Astrocyte (in vitro differentiated cells and primary cell): Measurements from ENCODE around the gene CACHD1. TPM values are rescaled to one million over a fixed set of nuclear protein-coding genes. Genes with fewer than 3 reads are reported as not detected.
A peak's percentile ranks its signal among the peaks of the same experiment; 100 is the strongest.

Experiments
- DNase-seq: peaks from one replicate; pipeline ENCODE4 v3.0.0-alpha.2; 2010; ENCODE audit warnings: low read depth
- FAIRE-seq: peaks from 2 replicates; lab custom pipeline; 2011; peaks lifted over from hg19 to GRCh38; lab: Jason Lieb, UNC
- H2AFZ ChIP-seq: 2 replicates; pipeline ENCODE4 v1.6.0; 2012; ENCODE audit warnings: low read depth, low read length, inconsistent platforms
- H3K27ac ChIP-seq: 2 replicates; pipeline ENCODE4 v1.5.1; 2011; ENCODE audit warnings: low read depth, low read length, inconsistent platforms
- H3K27me3 ChIP-seq: 2 replicates; pipeline ENCODE4 v1.6.0; 2011; ENCODE audit warnings: low read length, inconsistent platforms; ENCODE audit not compliant: insufficient read depth
- H3K36me3 ChIP-seq: 2 replicates; pipeline ENCODE4 v1.5.1; 2011; ENCODE audit warnings: low read length, inconsistent platforms; ENCODE audit not compliant: insufficient read depth
- H3K4me1 ChIP-seq: 2 replicates; pipeline ENCODE4 v1.5.1; 2011; ENCODE audit warnings: low read length, inconsistent platforms; ENCODE audit not compliant: insufficient read depth
- H3K4me2 ChIP-seq: 2 replicates; pipeline ENCODE4 v1.6.0; 2012; ENCODE audit warnings: low read length, inconsistent platforms
- H3K4me3 ChIP-seq: 2 replicates; pipeline ENCODE4 v1.5.1; 2011; ENCODE audit warnings: low read depth, mild to moderate bottlenecking, low read length, inconsistent platforms; ENCODE audit not compliant: insufficient read depth
- H3K79me2 ChIP-seq: 2 replicates; pipeline ENCODE4 v1.6.0; 2012; ENCODE audit warnings: mild to moderate bottlenecking, low read length, inconsistent platforms; ENCODE audit not compliant: insufficient read depth
- H3K9ac ChIP-seq: 2 replicates; pipeline ENCODE4 v1.6.0; 2012; ENCODE audit warnings: mild to moderate bottlenecking, low read length, inconsistent platforms
- H3K9me3 ChIP-seq: 2 replicates; pipeline ENCODE4 v1.5.1; 2012; ENCODE audit warnings: low read depth, mild to moderate bottlenecking, low read length, inconsistent platforms; ENCODE audit not compliant: insufficient read depth
- H4K20me1 ChIP-seq: 2 replicates; pipeline ENCODE4 v1.6.0; 2012; ENCODE audit warnings: low read length, inconsistent platforms; ENCODE audit not compliant: insufficient read depth
- H3K27ac Mint-ChIP-seq: one replicate; pipeline ENCODE4 v1.8.0; 2021; ENCODE audit warnings: mild to moderate bottlenecking, mixed read lengths; ENCODE audit not compliant: unreplicated experiment
- H3K27me3 Mint-ChIP-seq: one replicate; pipeline ENCODE4 v1.8.0; 2021; ENCODE audit warnings: low read depth, mixed read lengths; ENCODE audit not compliant: unreplicated experiment
- H3K36me3 Mint-ChIP-seq: one replicate; pipeline ENCODE4 v1.8.0; 2021; ENCODE audit warnings: low read depth, mixed read lengths; ENCODE audit not compliant: unreplicated experiment
- H3K4me1 Mint-ChIP-seq: one replicate; pipeline ENCODE4 v1.8.0; 2021; ENCODE audit warnings: low read depth, mixed read lengths; ENCODE audit not compliant: unreplicated experiment
- H3K4me3 Mint-ChIP-seq: one replicate; pipeline ENCODE4 v1.8.0; 2021; ENCODE audit warnings: mild to moderate bottlenecking, moderate library complexity, mixed read lengths; ENCODE audit not compliant: unreplicated experiment
- H3K9me3 Mint-ChIP-seq: one replicate; pipeline ENCODE4 v1.8.0; 2021; ENCODE audit warnings: mild to moderate bottlenecking, mixed read lengths; ENCODE audit not compliant: unreplicated experiment
- CTCF ChIP-seq: IDR thresholded peaks from 2 replicates; pipeline ENCODE4 v1.5.1; 2011; ENCODE audit warnings: low read depth, mild to moderate bottlenecking, inconsistent platforms, low read length, moderate library complexity; ENCODE audit not compliant: insufficient read depth
- EZH2 ChIP-seq: IDR thresholded peaks from 2 replicates; pipeline ENCODE4 v1.6.1; 2012; ENCODE audit warnings: mild to moderate bottlenecking, low read length, inconsistent platforms; ENCODE audit not compliant: insufficient read depth
- total RNA-seq: library from RNA; stranded (reverse); gene quantifications from 2 replicates; pipeline ENCODE4 v1.2.1, GENCODE V29; 2021

Gene CACHD1
- total RNA-seq, 1 donor from 2014 or later: 21.2 TPM

GRCh38 chr1:64497088-64497883 is 27.4 kb downstream of the CACHD1 start:
- Histone ChIP-seq H3K4me3 (no peak overlapping the region), H3K4me2 (peak overlapping the region; percentile 18), H3K4me1 (peaks cover 6% of the 10 kb centered on the region), H3K27me3 (no peaks in the 10 kb centered on the region), H3K27ac (no peak overlapping the region), H2AFZ (no peak overlapping the region), H3K36me3 (no peaks in the 10 kb centered on the region), H3K79me2 (no peaks in the 10 kb centered on the region), H3K9me3 (no peaks in the 10 kb centered on the region), H4K20me1 (peaks cover 2% of the 10 kb centered on the region), H3K9ac (no peak overlapping the region)
- no peak overlapping the region for H3K4me3 Mint-ChIP-seq
- peaks cover 33% of the 10 kb centered on the region for H3K4me1 Mint-ChIP-seq
- H3K27me3 Mint-ChIP-seq: no peaks in the 10 kb centered on the region
- peaks cover 6% of the 10 kb centered on the region for H3K36me3 Mint-ChIP-seq
- H3K27ac Mint-ChIP-seq: peak overlapping the region; percentile 64
- FAIRE-seq (no peak), DNase-seq (no peak)
- TF ChIP-seq CTCF (no peak), EZH2 (no peak)
- H3K9me3 Mint-ChIP-seq: no peaks in the 10 kb centered on the region

GRCh38 chr1:64498325-64498724 is 28.4 kb downstream of the CACHD1 start:
- Mint-ChIP-seq H3K27ac (no peak overlapping the region), H3K9me3 (no peaks in the 10 kb centered on the region), H3K36me3 (peaks cover 6% of the 10 kb centered on the region), H3K4me1 (peaks cover 42% of the 10 kb centered on the region), H3K4me3 (no peak overlapping the region), H3K27me3 (no peaks in the 10 kb centered on the region)
- Histone ChIP-seq H3K4me3 (no peak overlapping the region), H4K20me1 (peaks cover 2% of the 10 kb centered on the region), H3K4me2 (no peak overlapping the region), H2AFZ (no peak overlapping the region), H3K4me1 (peaks cover 6% of the 10 kb centered on the region), H3K9me3 (no peaks in the 10 kb centered on the region), H3K79me2 (no peaks in the 10 kb centered on the region), H3K27ac (no peak overlapping the region), H3K27me3 (no peaks in the 10 kb centered on the region), H3K9ac (no peak overlapping the region), H3K36me3 (no peaks in the 10 kb centered on the region)
- FAIRE-seq (no peak), DNase-seq (no peak)
- no peak for TF ChIP-seq EZH2
- TF ChIP-seq CTCF: no peak

GRCh38 chr1:64499011-64499410 is 29.1 kb downstream of the CACHD1 start:
- no peak for FAIRE-seq
- no peak overlapping the region for H3K9ac ChIP-seq
- Mint-ChIP-seq H3K4me1 (peaks cover 40% of the 10 kb centered on the region), H3K9me3 (no peaks in the 10 kb centered on the region), H3K4me3 (no peak overlapping the region), H3K36me3 (peaks cover 6% of the 10 kb centered on the region), H3K27me3 (no peaks in the 10 kb centered on the region), H3K27ac (no peak overlapping the region)
- no peaks in the 10 kb centered on the region for H3K9me3 ChIP-seq
- peaks cover 2% of the 10 kb centered on the region for H4K20me1 ChIP-seq
- TF ChIP-seq CTCF (no peak), EZH2 (no peak)
- no peak for DNase-seq
- H3K4me2 ChIP-seq: no peak overlapping the region
- H3K27ac ChIP-seq: no peak overlapping the region
- H3K79me2 ChIP-seq: no peaks in the 10 kb centered on the region
- no peaks in the 10 kb centered on the region for H3K27me3 ChIP-seq
- H3K36me3 ChIP-seq: no peaks in the 10 kb centered on the region
- H3K4me1 ChIP-seq: peaks cover 6% of the 10 kb centered on the region
- no peak overlapping the region for H3K4me3 ChIP-seq
- no peak overlapping the region for H2AFZ ChIP-seq
